C1 segment of cervical spinal cord (tissue), 14 donors: Measurements from ENCODE around the gene AAR2.

Experiments
- DNase-seq, 14 donors: peaks; one replicate each; lab custom pipeline; 2025; lab: John Stamatoyannopoulos, UW

Gene AAR2

DNA sequence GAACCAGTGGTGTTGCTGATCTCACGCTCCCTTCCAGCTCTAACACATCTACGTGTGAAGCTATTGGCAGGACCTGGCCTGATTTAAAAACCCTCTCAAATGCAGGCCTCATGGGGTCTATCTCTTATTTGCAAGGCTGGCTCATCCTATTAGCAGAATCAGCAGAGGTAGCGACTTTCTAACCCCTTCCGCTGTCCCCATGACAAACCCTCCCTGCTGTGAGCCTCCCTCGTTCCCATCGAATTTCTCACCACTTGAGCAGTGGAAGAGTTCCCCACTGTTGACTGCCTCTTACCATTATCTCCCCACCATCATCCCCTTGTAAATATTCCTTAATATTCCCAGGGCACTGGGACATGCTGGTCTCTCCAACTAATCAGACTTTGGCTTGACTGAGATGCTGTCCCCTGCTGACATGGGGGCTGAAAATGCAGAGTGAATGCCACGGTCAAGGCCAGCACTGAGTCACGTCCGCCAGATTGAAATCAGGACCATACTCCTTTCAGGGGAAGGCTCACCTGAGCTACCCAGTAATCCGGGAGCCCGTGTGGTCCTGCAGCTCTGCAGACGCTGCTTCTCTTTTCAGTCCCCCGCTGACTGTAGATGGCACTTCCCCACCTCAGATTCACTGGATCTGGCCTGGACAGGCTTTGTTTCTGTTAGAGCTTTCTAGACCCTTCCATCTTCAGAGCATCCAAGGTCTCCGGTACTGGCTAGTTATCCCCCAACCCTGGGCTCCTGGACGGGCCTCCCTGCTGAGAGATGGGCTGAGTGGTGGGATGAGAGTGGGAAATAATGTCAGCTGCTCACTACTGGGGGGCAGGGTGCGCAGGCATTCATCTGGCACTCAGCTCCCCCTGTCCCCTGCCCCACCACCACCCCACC is 23.1 kb downstream of the AAR2 start:
- DNase-seq, result no peak

DNA sequence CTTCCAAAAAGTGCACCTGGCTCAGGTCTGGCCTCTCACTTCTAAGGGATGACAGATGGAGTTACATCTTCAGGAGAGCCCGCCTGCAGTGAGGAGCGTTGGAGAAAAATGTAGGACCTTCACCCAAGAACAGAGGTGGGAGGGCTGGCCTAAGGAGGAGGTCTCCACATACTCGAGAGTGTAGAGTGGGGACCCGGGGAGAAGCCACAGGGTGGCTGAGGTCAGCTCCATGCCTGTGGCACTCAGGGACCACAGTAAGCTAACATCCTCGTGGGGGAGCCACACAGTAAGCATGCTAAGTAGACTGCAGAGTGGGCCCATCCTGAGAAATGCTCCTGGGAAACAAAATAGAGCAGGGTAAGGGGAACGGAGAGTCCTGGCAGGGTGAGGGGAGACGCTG is 24.0 kb downstream of the AAR2 start:
- DNase-seq, result no peak

DNA sequence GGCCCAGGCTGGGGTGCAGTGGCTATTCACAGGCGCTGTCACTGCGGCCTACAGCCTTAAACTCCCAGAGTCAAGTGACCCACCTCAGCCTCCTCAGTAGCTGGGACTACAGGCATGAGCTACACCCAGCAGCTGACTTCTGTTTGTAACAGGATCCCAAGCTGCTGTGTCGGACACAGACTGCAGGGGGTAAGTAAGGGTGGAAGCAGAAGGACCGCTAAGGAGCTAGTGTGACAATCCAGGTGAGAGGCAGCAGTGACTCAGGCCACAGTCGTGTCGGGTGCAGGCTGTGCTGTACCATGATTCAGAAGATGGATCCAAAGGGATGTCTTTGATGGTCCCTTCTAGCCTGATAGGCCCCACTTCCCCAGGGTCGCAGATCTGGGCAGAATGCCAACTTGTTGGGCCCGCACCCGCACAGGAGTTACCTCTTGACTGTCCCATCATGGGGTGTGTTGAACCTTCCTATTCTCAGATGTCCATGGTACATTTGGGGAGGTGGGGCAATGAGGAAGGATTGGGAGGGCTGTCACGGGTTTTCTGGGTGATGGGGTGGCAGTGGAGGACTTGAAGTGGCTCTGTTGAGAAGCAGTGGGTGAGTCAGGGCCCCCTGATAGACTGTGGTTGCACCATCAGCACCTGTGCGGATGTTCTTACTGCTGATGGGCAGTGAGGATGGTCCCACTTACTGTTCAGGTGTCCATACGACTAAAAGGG is 25.3 kb downstream of the AAR2 start:
- no peak for DNase-seq

DNA sequence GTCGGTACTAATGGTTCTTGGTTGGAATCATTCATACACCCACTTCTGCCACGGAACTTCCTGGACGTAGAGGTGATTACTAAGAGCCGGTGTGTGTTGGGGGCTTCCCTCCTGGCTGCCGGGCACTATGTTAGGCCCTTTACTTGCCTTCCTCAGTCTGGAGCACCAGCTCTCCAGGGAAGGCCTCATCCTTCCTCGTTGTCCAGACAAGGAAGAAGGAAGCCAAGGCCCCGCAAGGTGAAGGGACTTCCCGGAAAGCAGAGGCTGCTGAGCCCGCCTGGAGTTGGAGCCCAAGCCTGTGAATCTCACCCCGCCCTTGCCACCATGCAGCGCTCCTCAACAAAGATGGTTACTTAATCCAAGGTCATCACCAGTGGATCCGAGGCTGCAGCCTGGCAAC is 26.2 kb downstream of the AAR2 start:
- DNase-seq, result no peak

DNA sequence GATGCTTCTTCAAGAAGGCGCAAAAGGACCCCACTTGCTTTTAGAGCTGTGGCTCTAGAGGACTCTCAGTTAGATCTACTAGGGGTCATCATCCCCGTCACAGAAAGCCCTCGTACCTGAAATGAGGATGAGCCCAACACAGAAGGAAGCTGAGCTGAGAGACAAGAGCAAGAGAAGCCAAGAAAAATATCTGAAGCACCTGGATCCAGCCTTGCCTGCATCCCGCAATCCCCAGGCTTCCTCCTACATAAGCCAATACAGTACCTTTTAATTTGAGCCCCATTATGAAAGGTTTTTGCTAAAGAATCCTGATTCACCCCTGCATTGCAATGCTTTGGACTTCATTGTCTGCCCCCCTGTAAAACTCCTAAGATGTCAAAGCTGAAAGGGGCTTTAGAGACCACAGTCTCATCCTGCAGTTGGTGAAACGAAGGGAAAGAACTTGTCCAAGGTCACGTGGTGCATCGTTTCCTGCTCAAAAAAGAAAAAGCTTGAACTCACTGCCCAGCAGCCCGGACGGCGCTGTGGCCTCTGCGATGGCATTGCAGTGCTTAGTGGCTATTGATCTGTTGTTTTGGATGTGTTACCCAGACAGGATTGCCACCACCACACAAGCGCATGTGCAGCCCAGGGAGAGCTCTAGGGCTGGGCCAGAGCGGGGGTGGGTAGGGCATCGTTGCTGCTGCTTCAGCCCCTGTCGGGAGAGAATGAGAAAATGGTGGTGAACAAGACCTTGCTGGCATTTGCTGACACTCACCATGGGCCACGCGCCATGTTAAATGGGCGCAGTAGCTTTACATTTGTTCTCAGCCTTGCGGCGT is 28.4 kb downstream of the AAR2 start:
- DNase-seq, result no peak

DNA sequence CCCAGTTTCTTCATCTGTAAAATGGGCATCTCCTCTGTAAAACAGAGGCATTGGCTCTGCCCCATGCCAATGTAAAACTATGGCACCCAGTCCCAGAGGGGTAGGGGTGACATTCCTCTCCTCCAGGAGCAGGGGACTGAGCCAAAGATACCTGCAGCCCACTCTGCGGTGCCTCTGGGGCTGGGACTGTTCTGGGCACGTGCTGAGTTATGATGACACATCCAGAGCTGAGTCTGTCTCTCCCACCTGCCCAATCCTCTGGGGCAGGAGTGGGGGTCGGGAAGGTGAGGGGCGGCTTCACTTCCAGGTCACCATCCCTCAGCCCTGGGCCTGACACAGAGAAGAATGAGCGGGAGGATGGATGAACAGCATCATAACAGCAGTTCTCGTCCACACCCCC is 29.9 kb downstream of the AAR2 start:
- no peak for DNase-seq

DNA sequence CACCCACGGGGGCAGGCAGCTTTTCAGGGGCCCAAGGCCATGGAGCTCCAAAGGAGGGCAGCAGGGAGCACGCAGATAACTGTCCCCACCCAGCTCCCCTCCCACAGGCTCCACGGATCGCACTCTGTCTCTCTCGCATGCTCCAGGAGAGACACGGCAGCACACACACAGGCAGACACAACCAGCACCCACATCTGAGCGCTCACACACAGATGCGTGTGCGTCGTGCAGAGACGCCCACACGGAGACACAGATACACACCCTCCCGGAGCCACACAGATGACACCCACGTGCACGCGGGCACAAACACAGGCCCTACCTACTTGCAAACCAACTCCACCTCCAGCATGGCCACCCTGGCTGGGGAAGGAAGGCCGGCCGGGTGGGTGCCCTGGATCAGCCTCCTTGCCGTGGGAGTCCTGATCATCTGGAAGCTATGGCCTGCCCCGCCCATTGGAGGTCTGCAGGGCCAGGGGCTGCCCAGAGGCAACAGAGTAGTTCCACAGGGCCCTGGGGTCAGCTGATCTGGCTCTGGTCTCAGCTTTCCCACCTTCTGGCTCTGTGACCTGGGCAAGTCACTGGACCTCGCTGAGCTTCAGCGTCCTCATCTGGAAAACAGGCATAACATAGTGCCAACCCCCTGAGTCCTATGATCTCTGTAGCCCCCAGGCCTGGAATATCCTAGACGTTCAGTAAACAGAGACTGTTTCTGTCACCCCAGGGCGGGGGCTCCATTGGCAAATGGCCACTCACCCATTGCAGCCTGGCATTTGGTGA is 31.5 kb downstream of the AAR2 start:
- no peak for DNase-seq

DNA sequence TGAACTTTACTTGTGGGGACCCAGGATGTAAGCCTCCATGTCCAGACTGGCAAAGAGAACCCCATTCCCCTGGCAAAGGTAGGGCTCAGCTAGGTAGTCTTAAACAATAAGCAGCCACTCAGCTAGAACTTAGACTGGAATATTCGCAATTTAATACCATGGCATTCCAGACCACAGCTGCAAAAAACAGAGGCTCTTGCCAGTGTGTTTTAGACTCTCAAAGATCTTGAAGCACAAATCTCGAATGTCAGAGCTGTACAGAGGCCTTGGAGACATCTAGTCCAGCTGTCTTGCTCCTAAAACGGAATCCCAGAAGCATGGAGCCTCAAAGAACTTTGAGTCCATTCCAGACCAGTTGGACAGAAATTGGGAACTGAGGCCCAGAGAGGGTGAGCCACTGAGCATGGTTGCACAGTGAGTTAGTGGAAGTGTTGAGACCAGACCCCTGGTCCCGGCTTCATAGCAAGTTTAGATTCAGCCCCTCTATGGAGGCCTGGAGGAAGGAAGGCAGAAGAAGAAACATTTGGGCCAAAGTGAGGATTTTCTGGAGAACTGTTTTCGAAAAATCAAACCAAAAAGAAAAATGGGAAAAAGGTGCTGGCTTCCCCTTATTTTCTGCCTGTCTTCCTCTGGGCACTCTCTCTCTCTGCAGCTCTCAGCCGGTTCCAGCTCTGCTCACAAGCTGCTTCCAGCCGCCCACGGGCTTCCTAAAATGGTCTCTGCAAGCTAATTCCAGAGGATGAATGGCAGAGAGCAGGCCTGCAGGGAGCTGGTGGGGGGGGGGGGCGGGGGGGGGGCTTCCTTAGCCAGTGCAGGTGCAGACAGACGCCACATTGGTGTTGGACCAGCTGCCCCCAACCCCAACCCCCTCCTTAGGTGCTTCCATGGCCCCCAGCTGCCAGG is 32.4 kb downstream of the AAR2 start:
- DNase-seq, result no peak

DNA sequence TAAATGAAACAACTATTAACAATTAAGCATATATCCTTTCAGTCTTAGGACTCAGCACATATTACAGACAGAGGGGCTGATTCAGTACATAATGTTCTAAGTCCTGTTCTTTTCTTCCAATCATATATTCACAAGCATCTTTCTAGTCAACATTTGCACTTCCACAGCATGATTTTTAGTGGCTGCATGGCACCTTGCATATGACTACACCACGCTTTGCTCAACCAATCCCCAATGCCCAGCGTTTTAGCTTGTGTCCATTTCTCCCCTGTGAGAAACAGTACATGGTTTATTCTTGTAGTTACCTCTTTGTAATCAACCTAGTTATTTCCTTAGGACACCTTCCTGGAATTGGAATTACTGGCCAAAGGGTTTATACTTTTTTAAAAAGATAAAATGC is 33.2 kb downstream of the AAR2 start:
- no peak for DNase-seq

DNA sequence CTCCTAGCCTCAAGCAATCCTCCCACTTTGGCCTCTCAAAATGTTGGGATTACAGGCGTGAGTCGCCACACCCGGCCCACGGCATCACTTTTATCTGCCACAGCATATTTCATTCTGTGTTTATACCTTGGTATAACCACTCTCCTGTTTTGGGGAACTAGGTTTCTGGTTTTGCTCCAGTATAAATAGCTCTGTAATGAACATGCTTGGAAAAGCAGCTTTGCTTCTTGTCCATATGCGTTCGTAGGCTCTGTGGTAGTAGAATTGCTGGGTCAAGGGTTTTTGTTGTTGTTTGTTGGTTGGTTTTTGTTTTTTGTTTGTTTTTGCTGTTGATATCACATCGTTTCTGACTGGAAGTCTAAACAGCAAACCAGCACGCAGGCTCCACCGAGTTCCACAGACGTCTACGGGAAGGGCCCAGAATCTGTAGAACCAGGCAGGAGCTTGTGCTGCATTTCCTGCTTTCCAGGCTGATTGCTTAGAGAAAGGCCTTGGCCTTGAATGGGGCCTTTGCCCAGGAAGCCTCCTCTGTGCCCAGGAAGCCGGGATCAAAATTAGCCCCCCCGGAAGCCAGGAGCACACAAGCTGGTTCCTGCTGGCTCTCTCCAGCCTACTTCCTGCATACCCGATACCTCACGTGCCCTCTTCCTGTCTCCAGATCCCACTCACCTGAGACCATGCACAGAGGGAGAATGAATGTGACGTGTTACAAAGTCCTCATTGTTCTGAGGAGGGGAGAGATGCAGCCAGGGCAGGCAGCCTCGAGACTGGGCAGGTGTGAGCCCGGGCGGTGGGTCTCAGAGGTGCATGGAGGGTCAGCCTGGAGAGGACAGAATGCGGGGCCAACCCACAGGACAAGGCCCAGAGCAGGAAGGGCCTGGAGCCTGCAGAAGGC is 34.7 kb downstream of the AAR2 start:
- no peak for DNase-seq

DNA sequence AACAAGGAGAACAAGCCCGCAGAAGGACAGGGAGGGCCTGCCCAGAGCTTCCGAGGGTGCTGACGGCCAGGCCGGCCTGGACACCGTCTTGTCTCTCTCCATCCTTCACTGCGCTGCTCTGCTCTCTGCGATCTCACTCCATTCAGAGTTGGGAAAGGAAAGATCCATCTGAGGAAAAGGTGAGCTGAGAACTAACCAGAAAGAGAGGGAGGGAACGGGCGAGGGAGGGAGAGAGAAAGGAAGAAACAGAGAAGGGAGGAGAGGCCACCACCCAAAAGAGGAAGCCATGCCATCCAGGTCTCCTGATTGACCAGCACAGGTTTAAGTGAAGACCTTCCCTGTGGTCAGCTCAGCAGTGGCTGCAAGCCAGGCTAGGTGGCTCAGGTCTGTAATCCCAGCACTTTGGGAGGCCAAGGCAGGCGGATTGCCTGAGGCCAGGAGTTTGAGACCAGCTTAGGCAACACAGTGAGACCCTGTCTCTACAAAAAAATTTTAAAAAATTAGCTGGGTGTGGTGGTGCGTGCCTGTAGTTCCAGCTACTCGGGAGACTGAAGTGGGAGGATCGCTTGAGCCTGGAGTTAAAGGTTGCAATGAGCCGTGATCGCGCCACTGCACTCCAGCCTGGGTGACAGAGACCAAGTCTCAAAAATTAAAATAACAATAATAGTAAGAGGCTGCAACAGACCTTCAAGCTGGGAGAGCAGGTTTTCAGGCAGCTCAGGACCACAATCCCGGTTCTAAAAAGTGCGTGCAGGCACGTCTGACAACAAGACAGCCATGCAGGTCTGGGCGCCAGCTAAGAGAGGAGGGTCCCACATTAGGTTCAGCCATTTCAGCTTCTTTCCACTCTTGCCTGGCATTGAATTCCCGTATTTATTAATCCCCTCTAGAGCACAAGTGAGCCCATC is 35.6 kb downstream of the AAR2 start:
- DNase-seq, result no peak

DNA sequence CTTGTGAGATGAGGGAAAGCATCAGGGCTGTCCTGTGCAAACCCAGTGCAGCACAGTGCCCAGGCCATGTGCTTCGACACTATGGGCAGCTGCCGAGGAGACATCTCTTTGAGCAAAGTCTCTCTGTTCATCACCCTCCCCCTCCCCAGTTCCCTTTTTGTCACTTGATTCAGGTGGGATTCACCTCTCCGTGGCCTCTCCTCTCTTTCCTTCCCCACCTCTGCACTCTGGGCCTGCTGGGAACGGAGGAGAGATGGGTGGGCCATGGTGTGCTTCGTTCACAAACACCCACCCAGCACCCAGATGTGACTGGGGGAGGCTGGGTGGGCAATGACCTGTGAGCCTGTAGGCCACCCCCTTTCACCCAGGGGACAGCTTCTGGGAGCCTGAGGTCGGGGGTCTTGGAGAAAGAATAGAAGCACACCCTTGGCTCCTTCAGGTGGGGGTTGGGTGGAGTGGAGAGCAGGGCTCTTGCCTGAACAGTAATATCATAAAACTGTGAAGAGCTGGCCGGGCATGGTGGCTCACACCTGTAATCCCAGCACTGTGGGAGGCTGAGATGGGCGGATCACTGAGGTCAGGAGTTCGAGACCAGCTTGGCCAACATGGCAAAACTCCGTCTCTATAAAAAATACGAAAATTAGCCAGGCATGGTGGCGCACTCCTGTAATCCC is 36.4 kb downstream of the AAR2 start:
- no peak for DNase-seq

DNA sequence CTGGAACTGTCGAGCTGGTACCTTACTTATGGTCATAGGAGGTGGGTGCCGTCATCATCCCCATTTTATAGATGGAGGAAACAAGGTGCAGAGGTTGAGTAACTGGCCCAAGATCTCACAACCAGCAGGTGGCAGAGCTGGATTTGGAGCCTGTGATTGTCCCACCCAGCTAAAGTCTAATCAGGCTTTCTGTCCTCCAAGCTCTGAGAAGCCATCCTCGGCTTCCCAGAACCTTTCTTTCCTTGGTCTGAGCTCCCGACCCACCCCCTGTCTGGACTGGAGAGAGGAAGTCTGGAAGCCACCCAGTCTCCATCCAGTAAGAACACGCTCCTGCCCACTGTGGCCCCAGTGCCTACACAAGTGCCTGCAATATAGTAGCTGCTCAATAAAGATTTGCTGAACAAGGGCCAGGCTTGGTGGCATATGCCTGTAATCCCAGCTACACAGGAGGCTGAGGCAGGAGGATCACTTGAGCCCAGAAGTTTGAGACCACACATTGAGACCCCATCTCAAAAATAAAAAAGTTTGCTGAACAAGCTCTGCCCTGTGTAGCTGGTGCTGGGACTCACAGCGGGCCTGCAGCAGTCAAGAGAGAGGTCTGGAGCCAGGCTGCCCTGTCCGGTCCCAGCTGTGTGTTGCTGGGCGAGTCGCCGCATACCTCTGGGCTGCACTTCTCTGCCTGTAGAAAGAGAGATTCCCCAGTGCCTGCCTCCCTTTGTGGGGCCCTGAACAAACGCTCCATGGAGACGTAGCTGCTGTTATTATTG is 37.3 kb downstream of the AAR2 start:
- DNase-seq, result no peak

DNA sequence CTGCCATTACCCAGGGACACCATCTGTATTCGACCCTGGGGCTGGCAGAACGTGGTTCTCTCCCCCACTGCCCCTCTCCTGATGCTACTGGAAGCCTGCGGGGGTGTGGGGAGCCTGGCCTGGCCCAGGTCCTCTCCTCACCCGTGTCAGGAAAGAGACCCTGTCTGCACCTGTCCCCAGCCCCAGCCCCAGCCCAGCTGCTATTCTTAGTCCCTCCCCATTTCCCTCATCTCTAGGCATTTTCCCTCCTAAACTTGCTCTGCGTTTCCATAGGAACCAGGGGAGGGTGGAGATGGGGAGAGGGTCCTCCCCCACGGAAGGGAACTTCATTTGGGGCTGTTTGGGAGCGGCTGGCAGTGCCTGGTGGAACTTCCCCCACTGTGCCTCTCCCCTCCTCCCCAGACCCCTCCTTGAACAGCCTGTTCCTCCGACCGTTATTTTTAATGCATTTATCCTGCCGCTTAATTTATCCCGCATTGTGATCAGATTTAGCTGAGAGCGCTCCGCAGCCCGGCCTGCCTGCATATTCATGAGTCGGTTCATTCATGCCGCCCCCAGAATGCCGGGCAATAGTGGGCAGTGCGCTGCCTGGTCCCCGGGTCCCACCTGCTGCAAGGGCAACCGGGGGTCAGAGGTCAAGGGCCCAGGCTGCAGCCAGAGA is 38.0 kb downstream of the AAR2 start:
- DNase-seq, result no peak

DNA sequence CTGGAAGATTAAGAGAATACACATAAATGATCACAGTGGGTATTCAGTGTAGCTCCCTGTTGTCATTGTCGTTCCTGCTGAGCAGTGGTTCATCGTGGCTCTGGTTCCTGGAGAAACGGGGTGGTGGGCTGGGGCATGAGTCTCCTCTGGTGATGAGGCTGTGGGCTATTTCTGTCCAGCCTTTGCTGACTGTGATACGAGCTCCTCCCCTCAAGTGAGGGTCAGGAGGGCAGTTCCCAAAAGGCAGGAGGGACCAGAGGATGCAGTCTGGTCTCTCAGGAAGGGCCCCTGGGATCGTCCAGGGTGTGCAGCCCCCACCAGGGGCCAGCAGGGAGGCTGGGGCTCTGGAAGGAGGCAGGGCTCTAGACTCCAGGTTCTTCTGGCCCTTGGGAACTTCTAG is 38.7 kb downstream of the AAR2 start:
- no peak for DNase-seq

DNA sequence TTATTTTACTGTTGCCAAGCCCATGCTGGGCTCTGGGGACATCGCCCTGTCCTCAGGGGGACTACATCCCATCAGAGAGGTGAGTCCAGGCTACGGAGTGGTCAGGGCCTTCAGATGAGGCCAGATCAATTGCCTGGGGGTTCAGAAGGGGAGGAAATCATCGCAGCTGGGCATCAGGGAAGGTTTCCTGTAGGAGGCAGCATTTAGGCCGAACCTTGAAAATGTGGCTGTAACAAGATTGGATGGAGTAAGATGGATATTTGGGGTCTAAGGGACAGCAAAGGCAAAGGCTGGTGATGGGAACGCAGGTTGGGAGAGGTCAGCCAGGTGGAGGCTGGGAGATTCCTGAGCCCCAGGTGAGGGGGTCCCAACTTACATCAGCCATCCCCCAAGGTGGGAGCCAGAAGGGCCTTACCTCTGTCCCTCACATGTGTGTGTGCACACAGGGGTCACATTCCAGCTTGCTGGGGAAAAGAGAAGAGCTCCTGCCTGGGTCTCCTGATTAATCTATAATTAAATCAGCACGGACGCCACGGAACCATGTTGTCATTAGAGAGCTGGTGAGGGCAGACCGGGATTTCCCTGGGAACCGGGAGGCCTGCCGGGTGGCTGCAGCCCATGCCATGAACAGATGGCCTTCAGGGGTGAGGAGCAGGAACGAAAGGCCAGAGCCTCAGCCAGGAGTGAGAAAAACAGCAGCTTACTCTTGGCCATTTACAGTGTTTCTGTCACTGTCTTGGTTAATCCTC is 39.3 kb downstream of the AAR2 start:
- no peak for DNase-seq
